GM21423 (cell line): ENCODE data around the gene SLC22A4.

Source experiments
- ATAC-seq: cut with Tn5 transposase; IDR thresholded peaks from one replicate; pipeline ENCODE4 v1.9.1; 2021; ENCODE audit warnings: mild to moderate bottlenecking, moderate library complexity; ENCODE audit not compliant: unreplicated experiment

Gene SLC22A4

GRCh38 chr5:132297211-132297940 is 3.2 kb downstream of the SLC22A4 start:
- no peak for ATAC-seq

- ATAC-seq, result no peak
These were observed 4.4 kb downstream of the SLC22A4 start for GRCh38 chr5:132298298-132299212.

GRCh38 chr5:132299917-132300316 is 5.7 kb downstream of the SLC22A4 start:
- no peak for ATAC-seq

GRCh38 chr5:132300577-132301343 is 6.6 kb downstream of the SLC22A4 start:
- no peak for ATAC-seq

- no peak for ATAC-seq
These were observed 7.4 kb downstream of the SLC22A4 start for GRCh38 chr5:132301344-132302271.

- no peak for ATAC-seq
These were observed 8.2 kb downstream of the SLC22A4 start for GRCh38 chr5:132302413-132302812.

- ATAC-seq, result no peak
These were observed 9.4 kb downstream of the SLC22A4 start for GRCh38 chr5:132303589-132303988.

- ATAC-seq, result no peak
These were observed 11.2 kb downstream of the SLC22A4 start for GRCh38 chr5:132305420-132305819.

- ATAC-seq, result no peak
These were observed 14.5 kb downstream of the SLC22A4 start for GRCh38 chr5:132308701-132309100.

GRCh38 chr5:132309679-132310078 is 15.5 kb downstream of the SLC22A4 start:
- no peak for ATAC-seq

- ATAC-seq, result no peak
These were observed 16.1 kb downstream of the SLC22A4 start for GRCh38 chr5:132310141-132310834.

- ATAC-seq, result no peak
These were observed 19.2 kb downstream of the SLC22A4 start for GRCh38 chr5:132313366-132313765.

- no peak for ATAC-seq
These were observed 19.8 kb downstream of the SLC22A4 start for GRCh38 chr5:132313961-132314432.

GRCh38 chr5:132315529-132316067 is 21.4 kb downstream of the SLC22A4 start:
- no peak for ATAC-seq

GRCh38 chr5:132319975-132320374 is 25.8 kb downstream of the SLC22A4 start:
- no peak for ATAC-seq

GRCh38 chr5:132321109-132321721 is 27.0 kb downstream of the SLC22A4 start:
- no peak for ATAC-seq

GRCh38 chr5:132322266-132322665 is 28.1 kb downstream of the SLC22A4 start:
- ATAC-seq, result no peak

- no peak for ATAC-seq
These were observed 29.0 kb downstream of the SLC22A4 start for GRCh38 chr5:132323202-132323601.

- no peak for ATAC-seq
These were observed 31.5 kb downstream of the SLC22A4 start for GRCh38 chr5:132325691-132326090.
